OCI-LY7 (cell line): ENCODE data around the gene ZNF224. TPM values are rescaled to one million over a fixed set of nuclear protein-coding genes. Genes with fewer than 3 reads are reported as not detected.

Source experiments
- BruUV-seq: library from RNA; stranded (reverse); fragments of 400-500 nt; replicated peaks from 2 replicates; lab custom pipeline; 2021; lab: Mats Ljungman, UMichigan
- CTCF ChIA-PET: fragments of 300-600 bp; sonication (Branson Sonifier 250); formaldehyde crosslinking; loops from one replicate; lab custom pipeline; 2022; ENCODE audit warnings: antibody characterized with exemption; ENCODE audit not compliant: unreplicated experiment; lab: Charles Lee
- POLR2A ChIA-PET: fragments of 300-600 bp; sonication (Branson Sonifier 250); formaldehyde crosslinking; loops from one replicate; lab custom pipeline; 2022; ENCODE audit warnings: antibody characterized with exemption; lab: Charles Lee
- DNase-seq: peaks from one replicate; pipeline ENCODE4 v3.0.0-alpha.2; 2015; ENCODE audit warnings: low spot score
- H2AFZ ChIP-seq: fragments of 200-600 bp; sonication (generic), shearing (Covaris generic); 2 replicates; pipeline ENCODE4 v1.6.1; 2014; ENCODE audit warnings: mild to moderate bottlenecking, antibody characterized with exemption, low read length, moderate library complexity
- H3K27ac ChIP-seq: fragments of 200-600 bp; sonication (generic); 2 replicates; pipeline ENCODE4 v1.5.1; 2014; ENCODE audit warnings: mixed run types, low read depth, mild to moderate bottlenecking, moderate library complexity, low read length, inconsistent platforms; ENCODE audit not compliant: poor library complexity, severe bottlenecking
- H3K36me3 ChIP-seq: fragments of 200-600 bp; sonication (generic); 2 replicates; pipeline ENCODE4 v1.6.1; 2014; ENCODE audit warnings: mild to moderate bottlenecking, antibody characterized with exemption, low read length, moderate library complexity, mixed read lengths; ENCODE audit not compliant: insufficient read depth
- H3K4me1 ChIP-seq: fragments of 200-600 bp; sonication (generic); 2 replicates; pipeline ENCODE4 v1.5.1; 2014; ENCODE audit warnings: mild to moderate bottlenecking, low read length; ENCODE audit not compliant: insufficient read depth, poor library complexity, severe bottlenecking
- H3K4me2 ChIP-seq: fragments of 200-600 bp; sonication (generic); 2 replicates; pipeline ENCODE4 v1.6.1; 2014; ENCODE audit warnings: mild to moderate bottlenecking, low read length
- H3K4me3 ChIP-seq: fragments of 200-600 bp; sonication (generic); 2 replicates; pipeline ENCODE4 v1.5.1; 2014; ENCODE audit warnings: mild to moderate bottlenecking, low read depth, low read length; ENCODE audit not compliant: poor library complexity, severe bottlenecking
- H3K79me2 ChIP-seq: fragments of 200-600 bp; sonication (generic); 2 replicates; pipeline ENCODE4 v1.6.1; 2016; ENCODE audit warnings: low read depth, mild to moderate bottlenecking, low read length, moderate library complexity, mixed read lengths; ENCODE audit not compliant: insufficient read depth
- H3K9me2 ChIP-seq: fragments of 200-600 bp; sonication (generic); 2 replicates; pipeline ENCODE4 v1.6.1; 2016; ENCODE audit warnings: mild to moderate bottlenecking, low read length, mixed read lengths; ENCODE audit not compliant: insufficient read depth
- H3K9me3 ChIP-seq: fragments of 200-600 bp; sonication (generic); 2 replicates; pipeline ENCODE4 v1.6.1; 2014; ENCODE audit warnings: mild to moderate bottlenecking, mixed run types, low read length, mixed read lengths
- H4K20me1 ChIP-seq: fragments of 200-600 bp; sonication (generic); 2 replicates; pipeline ENCODE4 v1.6.1; 2014; ENCODE audit warnings: mild to moderate bottlenecking, antibody characterized with exemption, low read length, moderate library complexity, mixed read lengths; ENCODE audit not compliant: insufficient read depth
- EZH2phosphoT487 ChIP-seq: fragments of 200-600 bp; sonication (generic); IDR thresholded peaks from 2 replicates; pipeline ENCODE4 v1.6.1; 2018; ENCODE audit warnings: low read depth, borderline replicate concordance, mild to moderate bottlenecking, mixed run types, antibody characterized with exemption, low read length, moderate library complexity, mixed read lengths
- intact Hi-C: fragments of 100-400 bp; cut with micrococcal nuclease; formaldehyde crosslinking; loops from one replicate; pipeline ENCODE4 v1.10.0; 2022; ENCODE audit not compliant: unreplicated experiment
- total RNA-seq, 2 experiments: library from RNA; depleted of rRNA in 1 of 2; stranded (reverse); fragments of >200 nt in 1 of 2; shearing (Covaris generic) in 1 of 2; gene quantifications; 2 replicates each; pipeline ENCODE4 v1.2.3, GENCODE V29; 2014 to 2022
- TF ChIP-seq, protein P1 (sequence below): fragments of 200-600 bp; sonication (generic); conservative IDR thresholded peaks from 2 replicates; pipeline ENCODE4 v1.5.1; 2014; ENCODE audit warnings: mild to moderate bottlenecking, antibody characterized with exemption, low read length, moderate library complexity, mixed read lengths

Gene ZNF224
- total RNA-seq, 2 experiments from 2014 or later: 17.5 to 20.2 TPM

DNA sequence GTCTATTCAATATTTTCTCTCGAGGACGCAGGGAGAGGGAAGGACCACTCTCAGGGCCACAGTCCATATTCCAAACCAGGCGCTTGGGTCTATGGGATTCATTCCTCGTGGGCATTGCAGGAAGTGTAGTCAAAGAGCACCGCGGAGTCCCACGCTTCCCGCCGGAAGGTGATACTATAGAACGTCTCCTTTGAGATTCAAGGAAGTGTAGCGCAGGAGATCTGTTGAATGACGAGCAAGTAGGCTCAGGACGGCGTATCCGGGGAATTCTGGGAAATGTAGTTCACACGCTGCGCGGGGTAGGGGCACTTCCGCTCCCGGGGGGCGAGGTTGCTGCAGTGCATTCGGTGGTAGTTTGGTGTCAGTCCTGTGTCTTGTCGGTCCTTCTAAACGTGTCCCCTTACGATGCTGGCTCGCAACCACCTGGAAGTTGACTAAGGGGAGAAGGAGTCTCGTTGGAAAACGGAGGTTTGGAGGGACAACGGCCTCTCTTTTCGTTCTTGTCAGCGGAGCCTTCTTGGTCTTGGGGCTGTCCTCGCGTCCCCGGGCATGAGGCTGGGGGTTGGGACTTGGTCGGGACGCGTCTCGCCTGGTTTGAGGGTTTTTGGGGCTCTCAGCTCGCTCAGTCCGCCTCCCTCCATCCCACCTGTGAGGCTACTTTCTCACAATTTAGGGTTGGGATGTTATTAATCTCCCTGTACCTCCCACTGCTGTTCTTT, 22.2 kb upstream of the ZNF224 start, which contains the start of gene ZNF284:
ZNF284 (plus strand) TSS at position 336 of the 719 bp plus-strand sequence. CDS start 4,231 bp downstream, outside the sequence.
- H3K4me1 ChIP-seq: no peaks in the 10 kb centered on the region
- DNase-seq: no peak
- TF ChIP-seq, protein P1, sequence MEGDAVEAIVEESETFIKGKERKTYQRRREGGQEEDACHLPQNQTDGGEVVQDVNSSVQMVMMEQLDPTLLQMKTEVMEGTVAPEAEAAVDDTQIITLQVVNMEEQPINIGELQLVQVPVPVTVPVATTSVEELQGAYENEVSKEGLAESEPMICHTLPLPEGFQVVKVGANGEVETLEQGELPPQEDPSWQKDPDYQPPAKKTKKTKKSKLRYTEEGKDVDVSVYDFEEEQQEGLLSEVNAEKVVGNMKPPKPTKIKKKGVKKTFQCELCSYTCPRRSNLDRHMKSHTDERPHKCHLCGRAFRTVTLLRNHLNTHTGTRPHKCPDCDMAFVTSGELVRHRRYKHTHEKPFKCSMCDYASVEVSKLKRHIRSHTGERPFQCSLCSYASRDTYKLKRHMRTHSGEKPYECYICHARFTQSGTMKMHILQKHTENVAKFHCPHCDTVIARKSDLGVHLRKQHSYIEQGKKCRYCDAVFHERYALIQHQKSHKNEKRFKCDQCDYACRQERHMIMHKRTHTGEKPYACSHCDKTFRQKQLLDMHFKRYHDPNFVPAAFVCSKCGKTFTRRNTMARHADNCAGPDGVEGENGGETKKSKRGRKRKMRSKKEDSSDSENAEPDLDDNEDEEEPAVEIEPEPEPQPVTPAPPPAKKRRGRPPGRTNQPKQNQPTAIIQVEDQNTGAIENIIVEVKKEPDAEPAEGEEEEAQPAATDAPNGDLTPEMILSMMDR: no peak
- TF ChIP-seq EZH2phosphoT487: no peak
- H3K9me3 ChIP-seq: no peaks in the 10 kb centered on the region
- intact Hi-C loops: no loop called here
- ChIA-PET POLR2A (no interaction called here), CTCF (no interaction called here)
- H3K27ac ChIP-seq: no peak within 1 kb of the TSS
- no peaks in the 10 kb centered on the region for H3K79me2 ChIP-seq
- no peak within 1 kb of the TSS for H3K4me3 ChIP-seq
- H3K36me3 ChIP-seq: no peaks in the 10 kb centered on the region
- no peaks in the 10 kb centered on the region for H4K20me1 ChIP-seq
- H2AFZ ChIP-seq: no peak within 1 kb of the TSS
- no peaks in the 10 kb centered on the region for H3K9me2 ChIP-seq
- BruUV-seq: no TSS peak
- H3K4me2 ChIP-seq: no peak within 1 kb of the TSS

DNA sequence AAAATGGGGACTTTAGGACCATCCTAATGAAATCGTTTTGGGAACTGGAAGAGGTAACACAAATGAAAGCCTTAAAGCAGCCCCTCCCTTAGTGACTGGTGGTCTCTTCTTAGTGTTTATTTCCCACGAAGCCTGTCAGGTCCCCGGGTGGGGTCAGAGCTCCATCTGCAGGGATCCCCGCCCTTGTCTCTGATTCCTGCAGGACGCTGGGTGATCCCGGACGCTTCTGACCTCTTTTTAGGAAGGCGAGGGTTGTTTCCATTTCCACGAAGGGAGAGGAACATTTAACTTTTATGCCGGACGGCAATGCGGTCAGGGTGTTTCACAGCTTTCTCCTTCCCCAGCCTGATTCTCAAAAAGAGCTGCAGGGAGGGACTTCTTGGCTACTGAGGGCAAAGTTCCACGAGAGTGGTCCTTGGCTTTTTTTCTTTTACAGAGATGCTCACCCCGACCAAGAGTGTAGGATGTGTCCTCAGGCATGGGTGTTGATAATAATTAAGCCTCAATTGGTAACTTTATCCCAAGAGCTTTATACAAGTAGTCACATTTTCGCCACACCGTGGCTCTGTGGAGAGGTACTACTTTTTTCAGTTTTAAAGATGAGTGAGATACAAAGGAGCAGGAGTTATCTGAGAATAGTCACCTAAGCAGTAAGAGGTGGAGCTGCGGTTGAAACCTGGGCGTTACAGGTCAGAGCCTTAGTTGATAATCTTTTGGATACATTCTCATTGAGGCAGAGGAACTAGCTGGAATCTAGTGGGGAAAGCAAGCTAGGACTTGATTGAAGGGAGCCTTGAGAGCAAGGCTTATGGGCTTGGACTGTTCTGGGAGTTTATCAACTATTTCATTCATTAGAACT, 21.4 kb upstream of the ZNF224 start:
- Histone ChIP-seq H3K4me1 (no peaks in the 10 kb centered on the region), H2AFZ (no peak overlapping the region), H3K4me2 (no peak overlapping the region), H3K36me3 (no peaks in the 10 kb centered on the region), H3K4me3 (no peak overlapping the region), H4K20me1 (no peaks in the 10 kb centered on the region), H3K9me2 (no peaks in the 10 kb centered on the region), H3K79me2 (no peaks in the 10 kb centered on the region), H3K9me3 (no peaks in the 10 kb centered on the region), H3K27ac (no peak overlapping the region)
- no TSS peak for BruUV-seq
- intact Hi-C loops: no loop called here
- CTCF ChIA-PET: no interaction called here
- POLR2A ChIA-PET: no interaction called here
- no peak for TF ChIP-seq EZH2phosphoT487
- TF ChIP-seq, protein P1: no peak
- DNase-seq: no peak
